Fibroblast of lung (primary cell): Measurements from ENCODE around the gene SLC35E1.

Experiments
- CTCF ChIP-seq, 2 donors: IDR thresholded peaks in 1 of 2; conservative IDR thresholded peaks in 1 of 2; 1 replicate in 1 of 2; 2 replicates in 1 of 2; pipeline ENCODE4 v1.5.1; 2011 to 2012; ENCODE audit warnings: low read length in 2 of 2, control low read depth in 1 of 2, inconsistent platforms in 1 of 2, low read depth in 1 of 2, mild to moderate bottlenecking in 1 of 2
- EZH2 ChIP-seq: IDR thresholded peaks from 2 replicates; pipeline ENCODE4 v1.5.1; 2012; ENCODE audit warnings: low read length, control low read depth, mild to moderate bottlenecking; ENCODE audit errors: missing control alignments

GRCh38 chr19:16589917-16590316, 17.7 kb upstream of the SLC35E1 start:
- no peak for TF ChIP-seq CTCF (conservative IDR thresholded peaks at IDR 0.05 in 1 of 2, IDR thresholded peaks at IDR 0.05 in 1 of 2; ENCODE audit: low read depth in 1 of 2, low read length in 2 of 2)
- TF ChIP-seq EZH2, result no peak
